Activated T-cell treated with anti-CD3 and anti-CD28 coated beads for 24 hours (primary cell): ENCODE data around the gene CAMK1D.

Source experiments
- DNase-seq: peaks from one replicate; pipeline ENCODE4 v3.0.0-alpha.2; 2020; ENCODE audit warnings: low read depth

CAMK1D gene

GRCh38 chr10:12597788-12598765 is 248.7 kb downstream of the CAMK1D start:
- DNase-seq: no peak

- DNase-seq: no peak
Observed at GRCh38 chr10:12600652-12601051, 251.3 kb downstream of the CAMK1D start.

- no peak for DNase-seq
Observed at GRCh38 chr10:12602521-12602920, 253.2 kb downstream of the CAMK1D start.

- no peak for DNase-seq
Observed at GRCh38 chr10:12603766-12604470, 254.6 kb downstream of the CAMK1D start.

- peak; percentile 20 for DNase-seq
Observed at GRCh38 chr10:12605580-12606405, 256.4 kb downstream of the CAMK1D start.

- DNase-seq: no peak
Observed at GRCh38 chr10:12606461-12606860, 257.1 kb downstream of the CAMK1D start.

- no peak for DNase-seq
Observed at GRCh38 chr10:12608761-12609160, 259.4 kb downstream of the CAMK1D start.

GRCh38 chr10:12609435-12609834 is 260.1 kb downstream of the CAMK1D start:
- no peak for DNase-seq

GRCh38 chr10:12613136-12613535 is 263.8 kb downstream of the CAMK1D start:
- no peak for DNase-seq

- DNase-seq: no peak
Observed at GRCh38 chr10:12614177-12614995, 265.0 kb downstream of the CAMK1D start.

GRCh38 chr10:12615296-12616220 is 266.2 kb downstream of the CAMK1D start:
- no peak for DNase-seq

- DNase-seq: no peak
Observed at GRCh38 chr10:12617191-12618175, 268.1 kb downstream of the CAMK1D start.

- DNase-seq: no peak
Observed at GRCh38 chr10:12622016-12622415, 272.7 kb downstream of the CAMK1D start.

GRCh38 chr10:12622691-12623090 is 273.3 kb downstream of the CAMK1D start:
- DNase-seq: no peak

- no peak for DNase-seq
Observed at GRCh38 chr10:12625393-12626023, 276.2 kb downstream of the CAMK1D start.

GRCh38 chr10:12628153-12628552 is 278.8 kb downstream of the CAMK1D start:
- no peak for DNase-seq

- no peak for DNase-seq
Observed at GRCh38 chr10:12628964-12629766, 279.8 kb downstream of the CAMK1D start.

- DNase-seq: no peak
Observed at GRCh38 chr10:12629767-12630165, 280.4 kb downstream of the CAMK1D start.
